ENCODE data around the gene HOXD1. TPM values are rescaled to one million over a fixed set of nuclear protein-coding genes. Genes with fewer than 3 reads are reported as not detected.

Gene HOXD1
- polyA plus RNA-seq, 1 of the 3 experiments (the other 2 are of a cell fraction) = not detected

DNA sequence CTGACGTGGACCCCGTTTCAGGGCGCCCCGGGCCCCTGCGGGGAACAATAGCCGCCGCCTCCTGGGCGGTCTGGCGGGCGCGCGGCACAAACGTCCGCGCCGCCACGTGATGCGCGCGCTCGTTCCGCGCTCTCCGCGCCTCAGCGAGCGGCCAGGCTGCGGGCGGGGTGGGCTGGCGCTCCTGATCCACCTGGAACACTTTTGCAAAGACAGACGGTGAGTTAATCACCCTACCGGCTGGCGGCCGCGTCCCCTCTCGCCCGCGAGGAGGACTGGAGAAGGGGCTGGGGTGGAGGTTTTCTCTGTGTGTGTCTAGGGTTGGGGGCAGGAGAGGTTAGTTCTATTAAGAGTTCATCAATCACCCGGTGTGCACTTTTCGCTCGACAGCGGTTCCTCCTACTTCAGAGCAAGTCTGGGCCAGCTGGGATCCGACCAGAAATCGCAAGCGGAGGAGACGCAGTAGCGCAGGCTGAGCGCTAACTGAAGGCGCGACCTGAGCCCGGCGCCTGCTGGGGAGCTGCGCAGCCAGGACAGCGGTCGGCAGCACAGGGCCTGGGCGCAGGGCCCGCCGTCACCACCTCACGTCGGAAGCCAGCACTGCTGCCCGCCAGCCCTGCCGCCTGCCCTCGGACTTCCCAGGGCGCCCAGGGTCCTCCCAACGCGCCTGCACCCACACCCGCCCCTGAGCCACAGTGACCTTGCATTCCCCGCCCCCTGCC is 10.3 kb upstream of the HOXD1 start:
- no peaks in the 10 kb centered on the region for H3F3A ChIP-seq (replicated peaks; ENCODE audit: insufficient read depth)
- no peaks in the 10 kb centered on the region for H4K20me1 ChIP-seq (ENCODE audit: insufficient read depth)
- CTCF ChIA-PET = interaction anchor here (0.7 to 1.2 kb wide), 2 partner anchors 22 to 276 kb away, joined by 3 to 4 read pairs; no protein-coding TSS in a partner anchor
- no peaks in the 10 kb centered on the region for H3K9me3 ChIP-seq
- no peaks in the 10 kb centered on the region for H3K9me2 ChIP-seq
- no peaks in the 10 kb centered on the region for H3K27me3 ChIP-seq (ENCODE audit: insufficient read depth)
- no peaks in the 10 kb centered on the region for H3K79me2 ChIP-seq (ENCODE audit: insufficient read depth)
- TF ChIP-seq TEAD4 (IDR thresholded peaks at IDR 0.05; ENCODE audit: borderline replicate concordance, insufficient read depth) = no peak
- TF ChIP-seq SIN3A (IDR thresholded peaks at IDR 0.05; ENCODE audit: borderline replicate concordance, low read depth, low read length) = no peak
- TF ChIP-seq SMC3 (IDR thresholded peaks at IDR 0.05; ENCODE audit: low read depth, low read length) = no peak
- TF ChIP-seq RAD21 (IDR thresholded peaks at IDR 0.05; ENCODE audit: low read length) = no peak
- TF ChIP-seq JUND (IDR thresholded peaks at IDR 0.05) = no peak
- no peak for TF ChIP-seq MXI1 (IDR thresholded peaks at IDR 0.05; ENCODE audit: low read depth, low read length)
- no peak for TF ChIP-seq GABPA (IDR thresholded peaks at IDR 0.05; ENCODE audit: low read depth)
- no peak for TF ChIP-seq RCOR1 (IDR thresholded peaks at IDR 0.05; ENCODE audit: low read length)
- TF ChIP-seq, protein P1, sequence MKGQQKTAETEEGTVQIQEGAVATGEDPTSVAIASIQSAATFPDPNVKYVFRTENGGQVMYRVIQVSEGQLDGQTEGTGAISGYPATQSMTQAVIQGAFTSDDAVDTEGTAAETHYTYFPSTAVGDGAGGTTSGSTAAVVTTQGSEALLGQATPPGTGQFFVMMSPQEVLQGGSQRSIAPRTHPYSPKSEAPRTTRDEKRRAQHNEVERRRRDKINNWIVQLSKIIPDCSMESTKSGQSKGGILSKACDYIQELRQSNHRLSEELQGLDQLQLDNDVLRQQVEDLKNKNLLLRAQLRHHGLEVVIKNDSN (IDR thresholded peaks at IDR 0.05; ENCODE audit: borderline replicate concordance, low read depth) = no peak
- POLR2A ChIA-PET = no interaction called here
- H3K4me2 ChIP-seq = no peak overlapping the region
- no peak overlapping the region for H2AFZ ChIP-seq (ENCODE audit: low read depth)
- WGBS (ENCODE audit: low lambda C conversion rate) = 92% methylated on average over 51 of the region's 68 CpGs
- H3K4me1 ChIP-seq (ENCODE audit: control insufficient read depth in 1 of 2, insufficient read depth in 2 of 2, low read depth in 1 of 2, low read length in 1 of 2) = peaks cover 0 to 5% of the 10 kb centered on the region in 2 experiments; a peak in 2 of 4 replicates
- H3K9ac ChIP-seq = no peak overlapping the region
- DNase-seq = no peak
- H3K27ac ChIP-seq (ENCODE audit: low read depth in 2 of 2, low read length in 1 of 2) = no peak overlapping the region
- H3K36me3 ChIP-seq (replicated peaks in 1 of 2; ENCODE audit: control insufficient read depth in 1 of 2, insufficient read depth in 2 of 2, low read length in 1 of 2) = no peaks in the 10 kb centered on the region
- no peak overlapping the region for H3K4me3 ChIP-seq (ENCODE audit: low read depth in 2 of 2, low read length in 1 of 2)

DNA sequence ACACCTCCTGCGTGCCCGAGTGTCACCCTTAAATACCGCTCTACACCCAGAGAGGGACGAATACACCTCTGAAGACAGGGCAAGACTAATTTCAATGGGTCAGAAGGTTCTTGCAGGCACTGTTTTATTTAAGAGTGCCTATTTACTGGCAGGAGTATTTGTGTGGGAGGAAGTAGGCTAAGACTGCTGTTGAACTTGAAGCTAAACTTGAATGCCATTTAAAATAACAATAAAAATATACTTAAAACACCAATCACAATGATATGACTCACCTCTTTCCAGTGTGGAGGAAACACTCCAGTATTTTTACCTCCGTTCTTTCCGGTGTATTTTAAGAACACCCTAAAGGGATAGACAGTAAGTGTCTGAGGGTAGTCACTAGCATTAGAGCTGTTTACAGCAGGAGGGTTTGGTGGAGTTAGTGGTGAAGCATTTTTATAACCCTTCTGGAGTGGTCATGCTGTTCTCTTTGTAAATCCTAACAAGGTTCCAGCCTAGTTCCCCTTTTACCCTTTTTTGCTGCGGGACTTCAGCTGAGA is 9.6 kb upstream of the HOXD1 start:
- 86% methylated on average over 7 of the region's 7 CpGs for WGBS (ENCODE audit: low lambda C conversion rate)
- no peaks in the 10 kb centered on the region for H3K9me2 ChIP-seq
- no peaks in the 10 kb centered on the region for H3F3A ChIP-seq (replicated peaks; ENCODE audit: insufficient read depth)
- no peak overlapping the region for H3K27ac ChIP-seq (ENCODE audit: low read depth in 2 of 2, low read length in 1 of 2)
- no peak overlapping the region for H3K4me3 ChIP-seq (ENCODE audit: low read depth in 2 of 2, low read length in 1 of 2)
- no peak overlapping the region for H3K4me2 ChIP-seq
- no peaks in the 10 kb centered on the region for H4K20me1 ChIP-seq (ENCODE audit: insufficient read depth)
- ChIA-PET POLR2A (no interaction called here), CTCF (interaction anchor here (0.9 to 1.2 kb wide), 2 partner anchors 12 to 276 kb away, joined by 4 read pairs; no protein-coding TSS in a partner anchor)
- H2AFZ ChIP-seq (ENCODE audit: low read depth) = no peak overlapping the region
- no peak for DNase-seq
- H3K9ac ChIP-seq = no peak overlapping the region
- peaks cover 0 to 5% of the 10 kb centered on the region in 2 experiments; a peak in 2 of 4 replicates for H3K4me1 ChIP-seq (ENCODE audit: control insufficient read depth in 1 of 2, insufficient read depth in 2 of 2, low read depth in 1 of 2, low read length in 1 of 2)
- H3K9me3 ChIP-seq = no peaks in the 10 kb centered on the region
- H3K36me3 ChIP-seq (replicated peaks in 1 of 2; ENCODE audit: control insufficient read depth in 1 of 2, insufficient read depth in 2 of 2, low read length in 1 of 2) = no peaks in the 10 kb centered on the region
- H3K79me2 ChIP-seq (ENCODE audit: insufficient read depth) = no peaks in the 10 kb centered on the region
- H3K27me3 ChIP-seq (ENCODE audit: insufficient read depth) = no peaks in the 10 kb centered on the region
- TF ChIP-seq CHD2 (IDR thresholded peaks at IDR 0.05; ENCODE audit: low read length, partially characterized antibody) (no peak), RCOR1 (IDR thresholded peaks at IDR 0.05; ENCODE audit: low read length) (no peak), TCF12 (IDR thresholded peaks at IDR 0.05) (no peak), RFX5 (IDR thresholded peaks at IDR 0.05; ENCODE audit: low read length) (no peak), TAF1 (IDR thresholded peaks at IDR 0.05; ENCODE audit: borderline replicate concordance, low read depth, low read length) (no peak), POLR2AphosphoS5 (IDR thresholded peaks at IDR 0.05; ENCODE audit: low read depth, low read length) (no peak), GATA2 (CRISPR knock-in tag; IDR thresholded peaks at IDR 0.05) (no peak), ELF1 (IDR thresholded peaks at IDR 0.05) (no peak)
- TF ChIP-seq, protein P2, sequence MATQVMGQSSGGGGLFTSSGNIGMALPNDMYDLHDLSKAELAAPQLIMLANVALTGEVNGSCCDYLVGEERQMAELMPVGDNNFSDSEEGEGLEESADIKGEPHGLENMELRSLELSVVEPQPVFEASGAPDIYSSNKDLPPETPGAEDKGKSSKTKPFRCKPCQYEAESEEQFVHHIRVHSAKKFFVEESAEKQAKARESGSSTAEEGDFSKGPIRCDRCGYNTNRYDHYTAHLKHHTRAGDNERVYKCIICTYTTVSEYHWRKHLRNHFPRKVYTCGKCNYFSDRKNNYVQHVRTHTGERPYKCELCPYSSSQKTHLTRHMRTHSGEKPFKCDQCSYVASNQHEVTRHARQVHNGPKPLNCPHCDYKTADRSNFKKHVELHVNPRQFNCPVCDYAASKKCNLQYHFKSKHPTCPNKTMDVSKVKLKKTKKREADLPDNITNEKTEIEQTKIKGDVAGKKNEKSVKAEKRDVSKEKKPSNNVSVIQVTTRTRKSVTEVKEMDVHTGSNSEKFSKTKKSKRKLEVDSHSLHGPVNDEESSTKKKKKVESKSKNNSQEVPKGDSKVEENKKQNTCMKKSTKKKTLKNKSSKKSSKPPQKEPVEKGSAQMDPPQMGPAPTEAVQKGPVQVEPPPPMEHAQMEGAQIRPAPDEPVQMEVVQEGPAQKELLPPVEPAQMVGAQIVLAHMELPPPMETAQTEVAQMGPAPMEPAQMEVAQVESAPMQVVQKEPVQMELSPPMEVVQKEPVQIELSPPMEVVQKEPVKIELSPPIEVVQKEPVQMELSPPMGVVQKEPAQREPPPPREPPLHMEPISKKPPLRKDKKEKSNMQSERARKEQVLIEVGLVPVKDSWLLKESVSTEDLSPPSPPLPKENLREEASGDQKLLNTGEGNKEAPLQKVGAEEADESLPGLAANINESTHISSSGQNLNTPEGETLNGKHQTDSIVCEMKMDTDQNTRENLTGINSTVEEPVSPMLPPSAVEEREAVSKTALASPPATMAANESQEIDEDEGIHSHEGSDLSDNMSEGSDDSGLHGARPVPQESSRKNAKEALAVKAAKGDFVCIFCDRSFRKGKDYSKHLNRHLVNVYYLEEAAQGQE (IDR thresholded peaks at IDR 0.05; ENCODE audit: low read depth, low read length) = no peak
- TF ChIP-seq, protein P3, sequence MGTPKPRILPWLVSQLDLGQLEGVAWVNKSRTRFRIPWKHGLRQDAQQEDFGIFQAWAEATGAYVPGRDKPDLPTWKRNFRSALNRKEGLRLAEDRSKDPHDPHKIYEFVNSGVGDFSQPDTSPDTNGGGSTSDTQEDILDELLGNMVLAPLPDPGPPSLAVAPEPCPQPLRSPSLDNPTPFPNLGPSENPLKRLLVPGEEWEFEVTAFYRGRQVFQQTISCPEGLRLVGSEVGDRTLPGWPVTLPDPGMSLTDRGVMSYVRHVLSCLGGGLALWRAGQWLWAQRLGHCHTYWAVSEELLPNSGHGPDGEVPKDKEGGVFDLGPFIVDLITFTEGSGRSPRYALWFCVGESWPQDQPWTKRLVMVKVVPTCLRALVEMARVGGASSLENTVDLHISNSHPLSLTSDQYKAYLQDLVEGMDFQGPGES (IDR thresholded peaks at IDR 0.05; ENCODE audit: low read depth, low read length) = no peak
- TF ChIP-seq, protein P4, sequence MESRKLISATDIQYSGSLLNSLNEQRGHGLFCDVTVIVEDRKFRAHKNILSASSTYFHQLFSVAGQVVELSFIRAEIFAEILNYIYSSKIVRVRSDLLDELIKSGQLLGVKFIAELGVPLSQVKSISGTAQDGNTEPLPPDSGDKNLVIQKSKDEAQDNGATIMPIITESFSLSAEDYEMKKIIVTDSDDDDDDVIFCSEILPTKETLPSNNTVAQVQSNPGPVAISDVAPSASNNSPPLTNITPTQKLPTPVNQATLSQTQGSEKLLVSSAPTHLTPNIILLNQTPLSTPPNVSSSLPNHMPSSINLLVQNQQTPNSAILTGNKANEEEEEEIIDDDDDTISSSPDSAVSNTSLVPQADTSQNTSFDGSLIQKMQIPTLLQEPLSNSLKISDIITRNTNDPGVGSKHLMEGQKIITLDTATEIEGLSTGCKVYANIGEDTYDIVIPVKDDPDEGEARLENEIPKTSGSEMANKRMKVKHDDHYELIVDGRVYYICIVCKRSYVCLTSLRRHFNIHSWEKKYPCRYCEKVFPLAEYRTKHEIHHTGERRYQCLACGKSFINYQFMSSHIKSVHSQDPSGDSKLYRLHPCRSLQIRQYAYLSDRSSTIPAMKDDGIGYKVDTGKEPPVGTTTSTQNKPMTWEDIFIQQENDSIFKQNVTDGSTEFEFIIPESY (IDR thresholded peaks at IDR 0.05; ENCODE audit: borderline replicate concordance, low read depth) = no peak
- TF ChIP-seq, protein P1 (IDR thresholded peaks at IDR 0.05; ENCODE audit: borderline replicate concordance, low read depth) = no peak

Data from SK-N-SH (cell line).